ENCODE results near the gene RWDD1. TPM values are rescaled to one million over a fixed set of nuclear protein-coding genes. Genes with fewer than 3 reads are reported as not detected.

RWDD1 gene
- polyA plus RNA-seq, 3 donors = 81.8 to 87.9 (median 82.6) TPM

DNA sequence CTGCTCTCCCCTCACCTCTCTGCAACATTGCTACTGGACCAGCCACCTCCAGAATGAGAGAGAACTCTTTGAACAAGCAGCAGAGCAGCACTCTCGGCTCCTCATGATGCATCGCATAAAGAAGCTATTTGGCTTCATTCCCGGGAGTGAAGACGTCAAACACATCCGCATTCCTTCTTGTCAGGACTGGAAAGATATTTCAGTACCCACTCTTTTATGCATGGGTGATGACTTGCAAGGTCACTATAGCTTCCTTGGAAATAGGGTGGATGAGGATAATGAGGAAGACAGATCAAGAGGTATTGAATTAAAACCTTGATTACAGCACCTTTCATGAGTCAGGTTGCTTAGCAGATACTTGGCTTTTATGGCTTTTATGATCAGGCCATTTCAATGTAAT, 13.4 kb upstream of the RWDD1 start:
- DNase-seq (ENCODE audit: low read depth in 3 of 3, low spot score in 2 of 3) = no peak

DNA sequence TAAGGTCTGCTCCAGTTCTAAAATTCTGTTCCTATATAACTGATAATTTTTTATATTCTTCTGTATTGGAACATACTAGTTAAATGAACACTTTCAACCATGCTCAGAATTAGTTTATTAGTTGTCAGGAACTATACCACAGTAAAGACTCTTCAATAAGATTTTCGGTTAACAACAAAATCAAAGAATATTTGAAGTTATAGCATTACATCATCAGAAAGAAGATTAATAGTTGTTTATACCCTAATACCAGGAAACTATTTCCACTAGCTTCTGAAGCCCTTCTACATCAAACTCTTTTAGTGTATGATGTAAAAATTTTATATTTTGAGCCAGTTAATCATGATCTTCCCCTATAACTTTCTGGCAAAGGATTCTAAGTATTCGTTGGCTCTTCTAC, 11.2 kb upstream of the RWDD1 start:
- DNase-seq (ENCODE audit: low read depth in 3 of 3, low spot score in 2 of 3) = no peak

DNA sequence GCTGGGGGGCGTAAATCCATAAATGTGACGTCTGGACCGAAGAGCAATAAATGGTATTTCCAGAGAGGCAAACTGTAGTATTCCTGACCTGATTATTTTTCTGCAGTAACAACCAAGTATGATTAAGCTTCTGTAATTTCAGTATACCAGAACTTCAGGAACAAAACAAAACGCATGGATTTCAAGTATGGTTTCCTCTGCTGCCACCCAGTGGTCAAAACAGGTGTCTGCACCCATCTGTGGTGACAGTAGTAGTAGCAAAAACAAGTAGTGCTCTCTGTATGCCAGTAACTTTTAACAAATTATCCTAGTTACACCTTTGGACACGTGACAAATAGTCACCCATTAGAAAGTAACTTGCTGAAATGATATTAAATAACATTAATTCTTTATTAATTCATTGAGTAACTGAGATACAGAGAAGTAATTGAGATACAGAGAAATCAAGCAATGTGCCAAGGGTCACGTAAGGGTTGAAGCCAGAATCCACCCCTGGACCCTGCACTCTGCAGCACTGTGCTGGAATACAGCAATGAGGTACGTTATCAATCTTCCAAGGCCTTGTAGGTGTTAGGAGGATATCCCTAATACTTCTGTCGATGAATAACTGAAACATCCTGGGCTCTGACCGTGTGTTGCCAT, 9.8 kb upstream of the RWDD1 start:
- DNase-seq (ENCODE audit: low read depth in 3 of 3, low spot score in 2 of 3) = no peak

DNA sequence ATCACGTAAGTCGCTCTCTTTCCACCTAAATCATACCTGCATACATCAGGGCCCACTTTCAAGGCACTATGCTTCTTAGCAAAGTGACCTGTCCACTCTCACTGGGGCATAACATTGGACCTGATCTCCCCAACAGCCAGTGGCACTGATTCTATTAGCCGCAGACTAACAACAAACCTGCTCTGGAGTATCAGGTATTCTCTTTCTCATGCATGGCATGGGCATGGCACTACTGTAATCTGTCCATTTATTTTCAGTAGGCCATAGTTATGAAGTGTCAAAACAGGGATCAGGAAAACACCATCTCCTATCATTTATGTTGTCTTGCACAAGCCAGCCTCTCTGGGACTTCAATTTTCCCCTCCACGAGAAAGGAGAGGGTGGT, 9.3 kb upstream of the RWDD1 start:
- DNase-seq (ENCODE audit: low read depth in 3 of 3, low spot score in 2 of 3) = no peak

DNA sequence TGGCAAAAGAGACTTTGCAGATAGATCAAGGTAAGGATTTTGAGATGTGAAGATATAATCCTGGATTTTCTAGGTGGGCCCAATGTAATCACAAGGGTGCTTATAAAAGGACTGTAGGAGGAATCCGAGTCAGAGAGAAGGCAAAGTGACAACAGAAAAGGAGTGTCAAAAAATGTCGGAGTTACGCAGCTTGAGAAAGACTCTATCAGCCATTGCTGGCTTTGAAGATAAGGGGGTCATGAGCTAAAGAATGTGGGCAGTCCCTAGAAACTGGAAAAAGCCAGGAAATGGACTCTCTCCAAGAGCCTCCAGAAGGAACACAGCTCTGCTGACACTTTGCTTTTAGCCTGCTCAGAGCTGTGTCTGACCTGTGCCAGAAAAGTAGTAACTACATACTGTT, 8.7 kb upstream of the RWDD1 start:
- no peak for DNase-seq (ENCODE audit: low read depth in 3 of 3, low spot score in 2 of 3)

DNA sequence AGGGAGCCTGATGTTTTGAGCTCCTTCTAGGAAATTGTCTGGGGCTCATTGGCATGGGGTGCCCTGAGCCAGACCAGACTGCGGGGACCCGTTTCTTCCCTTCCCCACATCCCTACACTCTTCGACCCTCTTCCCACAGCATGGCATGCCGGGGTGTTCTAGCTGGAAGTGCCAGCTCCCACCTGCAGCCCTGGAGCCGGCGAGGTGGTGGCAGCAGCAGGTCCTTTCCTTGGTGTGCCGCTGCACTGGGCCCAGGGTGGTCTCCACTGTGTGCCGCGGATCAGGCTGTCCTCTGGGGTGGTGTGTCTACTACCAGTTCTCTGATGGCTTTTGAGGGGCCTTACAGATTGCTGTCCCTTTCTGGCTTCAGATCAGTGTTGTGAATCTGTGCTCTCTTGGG, 7.5 kb upstream of the RWDD1 start:
- no peak for DNase-seq (ENCODE audit: low read depth in 3 of 3, low spot score in 2 of 3)

DNA sequence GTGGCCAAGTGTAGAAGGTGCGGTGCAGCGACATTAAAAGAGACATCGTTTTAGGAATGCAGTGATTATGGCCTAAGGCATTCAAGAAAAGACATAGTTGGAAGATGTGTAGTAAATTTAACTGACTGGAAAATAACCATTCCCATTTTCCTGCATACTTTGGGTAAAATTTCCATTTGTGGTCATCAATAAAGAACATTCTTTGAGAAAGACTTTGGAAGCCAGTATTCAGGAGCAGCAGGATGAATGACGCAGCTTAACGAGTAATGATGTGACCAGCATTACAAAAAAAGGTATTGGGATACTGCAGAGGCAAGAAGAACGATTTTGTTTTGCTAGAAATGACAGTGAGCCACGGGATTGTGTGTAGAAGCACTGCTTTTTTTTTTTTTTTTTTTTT, 7.0 kb upstream of the RWDD1 start:
- no peak for DNase-seq (ENCODE audit: low read depth in 3 of 3, low spot score in 2 of 3)

GRCh38 chr6:116564921-116565872, 6.1 kb upstream of the RWDD1 start:
- no peak for DNase-seq (ENCODE audit: low read depth in 3 of 3, low spot score in 2 of 3)

GRCh38 chr6:116568111-116568510, 3.2 kb upstream of the RWDD1 start:
- DNase-seq (ENCODE audit: low read depth in 3 of 3, low spot score in 2 of 3) = no peak

DNA sequence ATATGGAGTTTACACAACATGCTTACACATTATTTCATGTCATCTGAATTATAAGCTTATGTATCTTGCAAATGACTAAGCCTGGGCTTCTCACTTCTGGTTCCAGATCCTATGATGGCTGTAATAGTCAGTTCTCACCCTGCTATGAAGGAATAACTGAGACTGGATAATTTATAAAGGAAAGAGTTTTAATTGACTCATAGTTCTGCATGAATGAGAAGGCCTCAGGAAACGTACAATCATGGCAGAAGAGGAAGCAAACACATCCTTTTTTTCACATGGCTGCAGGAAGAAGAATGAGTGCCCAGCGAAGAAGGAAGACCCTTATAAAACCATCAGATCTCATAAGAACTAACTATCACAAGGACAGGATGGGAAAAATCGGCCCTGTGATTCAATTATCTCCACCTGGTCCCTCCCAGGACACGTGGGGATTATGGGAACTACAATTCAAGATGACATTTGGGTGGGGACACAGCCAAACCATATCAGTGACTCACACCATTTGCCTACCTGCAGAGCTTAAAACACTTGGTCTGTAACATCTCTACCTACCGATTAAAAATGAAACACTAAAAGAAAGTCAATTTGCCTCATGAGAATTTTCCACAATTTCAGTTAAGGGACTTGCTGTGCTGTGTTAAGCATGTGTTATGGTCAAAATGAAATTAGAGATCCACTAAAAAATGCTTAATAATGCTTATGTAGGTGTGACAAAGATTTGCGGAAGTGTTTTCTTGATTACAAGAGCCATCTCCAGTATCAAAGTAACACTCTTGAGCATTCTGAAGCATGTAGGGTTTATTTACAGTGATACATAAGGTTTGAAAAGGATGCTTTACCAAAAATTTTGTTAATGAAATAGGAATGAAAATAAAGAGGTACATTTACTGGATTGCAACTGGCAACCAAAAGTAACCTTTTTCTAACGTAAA, 2.2 kb upstream of the RWDD1 start:
- DNase-seq (ENCODE audit: low read depth in 3 of 3, low spot score in 2 of 3) = no peak

GRCh38 chr6:116571683-116572000, 338 bp downstream of the RWDD1 start:
- DNase-seq (ENCODE audit: low read depth in 3 of 3, low spot score in 2 of 3) = no peak

DNA sequence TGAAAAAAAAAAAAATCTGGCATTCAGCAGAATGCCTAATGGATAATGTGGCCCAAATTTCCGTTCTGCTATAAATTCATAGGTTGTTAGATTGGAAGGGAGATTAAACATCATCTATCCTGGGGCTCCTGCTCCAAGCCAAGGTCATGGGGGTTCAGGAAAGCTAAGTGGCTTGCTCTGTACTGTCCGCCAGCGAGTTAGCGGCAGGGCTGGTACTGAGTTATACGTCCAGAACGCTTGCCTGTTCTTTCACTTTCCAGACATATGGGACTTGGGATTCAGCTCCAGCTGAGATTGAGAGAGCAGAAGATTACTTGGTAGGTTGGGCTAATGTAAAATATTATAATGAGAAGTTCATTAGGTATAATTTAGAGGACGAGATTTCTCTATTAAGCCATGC, 858 bp downstream of the RWDD1 start:
- no peak for DNase-seq (ENCODE audit: low read depth in 3 of 3, low spot score in 2 of 3)

- no peak for DNase-seq (ENCODE audit: low read depth in 3 of 3, low spot score in 2 of 3)
These were observed 3.9 kb downstream of the RWDD1 start for GRCh38 chr6:116575227-116575626.

GRCh38 chr6:116577486-116577885, 6.2 kb downstream of the RWDD1 start:
- DNase-seq (ENCODE audit: low read depth in 3 of 3, low spot score in 2 of 3) = no peak

DNA sequence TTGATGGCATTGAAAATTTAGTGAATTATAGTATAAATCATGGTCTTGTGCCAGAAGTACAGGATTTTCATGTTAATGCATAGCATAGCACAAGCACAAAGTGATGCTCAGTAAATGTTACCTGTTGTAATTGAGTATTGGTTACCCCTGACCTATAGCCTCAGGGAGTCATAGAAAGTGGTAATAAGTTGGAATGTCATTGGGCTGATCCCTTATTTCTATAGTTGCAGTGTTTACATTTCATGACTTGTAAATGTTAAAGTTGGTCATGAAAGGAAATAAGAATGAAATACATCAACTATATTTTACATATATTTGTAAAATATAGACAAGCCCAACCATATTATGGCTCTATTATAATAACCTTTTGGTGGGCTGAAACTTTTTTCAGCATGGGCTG, 7.0 kb downstream of the RWDD1 start:
- no peak for DNase-seq (ENCODE audit: low read depth in 3 of 3, low spot score in 2 of 3)

DNA sequence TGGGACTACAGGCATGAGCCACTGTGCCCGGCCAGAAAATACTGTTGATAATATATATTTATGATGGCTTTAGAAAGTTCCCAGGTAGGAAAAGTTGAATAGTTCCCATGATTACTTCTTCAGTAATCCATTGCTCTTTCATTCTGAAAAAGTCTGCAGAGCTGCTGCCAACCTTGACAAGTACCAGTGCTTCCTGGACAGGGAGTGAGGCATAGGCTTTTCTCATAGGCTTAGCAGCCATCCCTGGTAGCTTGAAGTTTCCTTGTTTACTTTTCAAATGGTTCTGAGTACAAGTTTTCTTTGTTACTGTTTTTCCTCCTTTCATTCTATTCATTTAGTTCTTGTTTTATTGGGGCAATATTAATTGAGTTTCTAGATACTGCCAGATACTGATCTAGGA, 7.8 kb downstream of the RWDD1 start:
- no peak for DNase-seq (ENCODE audit: low read depth in 3 of 3, low spot score in 2 of 3)

- no peak for DNase-seq (ENCODE audit: low read depth in 3 of 3, low spot score in 2 of 3)
These were observed 8.9 kb downstream of the RWDD1 start for GRCh38 chr6:116580198-116580597.

- no peak for DNase-seq (ENCODE audit: low read depth in 3 of 3, low spot score in 2 of 3)
These were observed 15.0 kb downstream of the RWDD1 start for GRCh38 chr6:116586276-116586675.

GRCh38 chr6:116586738-116587137, 15.4 kb downstream of the RWDD1 start:
- DNase-seq (ENCODE audit: low read depth in 3 of 3, low spot score in 2 of 3) = no peak

GRCh38 chr6:116595247-116595646, 23.9 kb downstream of the RWDD1 start:
- DNase-seq (ENCODE audit: low read depth in 3 of 3, low spot score in 2 of 3) = no peak

GRCh38 chr6:116596815-116597214, 25.5 kb downstream of the RWDD1 start:
- peak in 1 of 3 donors; percentile 10 for DNase-seq (ENCODE audit: low read depth in 3 of 3, low spot score in 2 of 3)

Data from right renal cortex interstitium (tissue), 3 donors.